Tibial artery (tissue), 4 donors: ENCODE data around the gene ALDH1L1.

Source experiments
- DNase-seq, 2 donors: peaks; one replicate each; pipeline ENCODE4 v3.0.0-alpha.2; 2019
- H3K27ac ChIP-seq, 2 donors: fragments of 200-600 bp; sonication (generic) in 1 of 2; 1 replicate in 1 of 2; 2 replicates in 1 of 2; pipeline ENCODE4 v1.5.1; 2018 to 2019; ENCODE audit warnings: mild to moderate bottlenecking in 1 of 2
- H3K27me3 ChIP-seq, 2 donors: fragments of 200-600 bp; sonication (generic) in 1 of 2; one replicate each; pipeline versions ENCODE4 v1.5.1 to v1.6.0; 2016 to 2019
- H3K36me3 ChIP-seq, 3 donors: fragments of 200-600 bp; sonication (generic) in 2 of 3; one replicate each; pipeline ENCODE4 v1.5.1; 2016 to 2019; ENCODE audit warnings: mild to moderate bottlenecking in 2 of 3
- H3K4me1 ChIP-seq, 4 donors: fragments of 200-600 bp; sonication (generic) in 2 of 4; 1 replicate in 3 of 4; 2 replicates in 1 of 4; pipeline ENCODE4 v1.5.1; 2016 to 2019
- H3K4me3 ChIP-seq, 2 donors: fragments of 200-600 bp; sonication (generic) in 1 of 2; 1 replicate in 1 of 2; 2 replicates in 1 of 2; pipeline ENCODE4 v1.5.1; 2018 to 2019; ENCODE audit warnings: mild to moderate bottlenecking in 2 of 2
- H3K9me3 ChIP-seq, 3 donors: fragments of 200-600 bp; sonication (generic) in 1 of 3; one replicate each; pipeline ENCODE4 v1.5.1; 2016 to 2019
- intact Hi-C: fragments of 100-400 bp; cut with DNase I; formaldehyde crosslinking; loops from one replicate; pipeline ENCODE4 v1.15.0; 2023; ENCODE audit warnings: low total_unique reads
- TF ChIP-seq, protein P1 (sequence below), 2 experiments: fragments of 200-600 bp in 1 of 2; fragments of 450-650 bp in 1 of 2; IDR thresholded peaks; one replicate each; pipeline ENCODE4 v1.5.1; 2017 to 2019; ENCODE audit warnings: antibody characterized with exemption in 2 of 2, mild to moderate bottlenecking in 1 of 2, moderate library complexity in 1 of 2

ALDH1L1 gene

GRCh38 chr3:126154391-126155279, 25.8 kb downstream of the ALDH1L1 start:
- intact Hi-C loops, result no loop called here
- peaks cover 0 to 69% (median 0%) of the 10 kb centered on the region in 3 donors for H3K36me3 ChIP-seq
- TF ChIP-seq, protein P1, sequence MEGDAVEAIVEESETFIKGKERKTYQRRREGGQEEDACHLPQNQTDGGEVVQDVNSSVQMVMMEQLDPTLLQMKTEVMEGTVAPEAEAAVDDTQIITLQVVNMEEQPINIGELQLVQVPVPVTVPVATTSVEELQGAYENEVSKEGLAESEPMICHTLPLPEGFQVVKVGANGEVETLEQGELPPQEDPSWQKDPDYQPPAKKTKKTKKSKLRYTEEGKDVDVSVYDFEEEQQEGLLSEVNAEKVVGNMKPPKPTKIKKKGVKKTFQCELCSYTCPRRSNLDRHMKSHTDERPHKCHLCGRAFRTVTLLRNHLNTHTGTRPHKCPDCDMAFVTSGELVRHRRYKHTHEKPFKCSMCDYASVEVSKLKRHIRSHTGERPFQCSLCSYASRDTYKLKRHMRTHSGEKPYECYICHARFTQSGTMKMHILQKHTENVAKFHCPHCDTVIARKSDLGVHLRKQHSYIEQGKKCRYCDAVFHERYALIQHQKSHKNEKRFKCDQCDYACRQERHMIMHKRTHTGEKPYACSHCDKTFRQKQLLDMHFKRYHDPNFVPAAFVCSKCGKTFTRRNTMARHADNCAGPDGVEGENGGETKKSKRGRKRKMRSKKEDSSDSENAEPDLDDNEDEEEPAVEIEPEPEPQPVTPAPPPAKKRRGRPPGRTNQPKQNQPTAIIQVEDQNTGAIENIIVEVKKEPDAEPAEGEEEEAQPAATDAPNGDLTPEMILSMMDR (IDR thresholded peaks at IDR 0.05), result no peak
- H3K4me1 ChIP-seq, result no peaks in the 10 kb centered on the region
- DNase-seq, result no peak
- H3K27ac ChIP-seq, result no peak overlapping the region
- no peak overlapping the region for H3K4me3 ChIP-seq
- H3K27me3 ChIP-seq, result no peaks in the 10 kb centered on the region
- H3K9me3 ChIP-seq, result no peaks in the 10 kb centered on the region

DNA sequence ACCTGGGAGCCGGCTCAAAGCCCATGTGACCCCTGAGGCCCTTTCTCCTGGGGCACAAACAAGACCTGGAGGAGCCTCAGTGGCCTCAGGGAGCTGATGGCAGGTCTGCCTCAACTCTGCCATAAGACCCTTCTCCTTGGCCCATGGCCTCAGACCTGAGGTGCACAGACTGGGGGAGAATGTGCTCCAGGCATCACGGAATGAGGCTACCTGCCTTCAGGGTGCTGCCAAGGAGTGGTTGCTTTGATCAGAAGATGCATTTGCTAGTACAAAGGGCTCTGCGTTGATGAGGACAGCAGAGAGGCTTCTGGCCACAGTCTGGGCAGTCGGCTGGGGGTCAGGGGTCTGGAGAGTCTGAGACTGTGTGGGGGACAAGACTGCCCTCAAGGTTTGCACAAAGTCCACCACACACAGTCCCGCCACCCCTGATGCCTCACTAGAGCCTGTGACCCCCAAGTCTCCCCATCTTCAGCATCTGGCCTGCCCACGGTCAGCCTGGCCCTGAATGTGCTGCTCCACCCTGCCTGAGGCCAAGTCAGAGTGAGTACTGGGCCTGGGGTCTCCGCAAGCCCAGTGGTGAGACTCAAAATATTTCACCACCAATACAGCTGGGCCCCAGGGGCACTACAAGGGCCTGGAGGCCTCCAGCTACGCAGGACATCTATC, 26.6 kb downstream of the ALDH1L1 start:
- Histone ChIP-seq H3K9me3 (no peaks in the 10 kb centered on the region), H3K27ac (no peak overlapping the region), H3K27me3 (no peaks in the 10 kb centered on the region), H3K4me1 (no peaks in the 10 kb centered on the region), H3K4me3 (no peak overlapping the region), H3K36me3 (peaks cover 0 to 61% (median 0%) of the 10 kb centered on the region in 3 donors)
- DNase-seq, result no peak
- TF ChIP-seq, protein P1 (IDR thresholded peaks at IDR 0.05), result no peak
- intact Hi-C loops, result no loop called here

- H3K4me1 ChIP-seq, result no peaks in the 10 kb centered on the region
- TF ChIP-seq, protein P1 (IDR thresholded peaks at IDR 0.05), result no peak
- H3K36me3 ChIP-seq, result peaks cover 0 to 61% (median 0%) of the 10 kb centered on the region in 3 donors
- H3K27me3 ChIP-seq, result no peaks in the 10 kb centered on the region
- no peak overlapping the region for H3K4me3 ChIP-seq
- H3K27ac ChIP-seq, result no peak overlapping the region
- no peaks in the 10 kb centered on the region for H3K9me3 ChIP-seq
- intact Hi-C loops, result no loop called here
- DNase-seq, result no peak
Observed at GRCh38 chr3:126152901-126153694, 27.3 kb downstream of the ALDH1L1 start.

DNA sequence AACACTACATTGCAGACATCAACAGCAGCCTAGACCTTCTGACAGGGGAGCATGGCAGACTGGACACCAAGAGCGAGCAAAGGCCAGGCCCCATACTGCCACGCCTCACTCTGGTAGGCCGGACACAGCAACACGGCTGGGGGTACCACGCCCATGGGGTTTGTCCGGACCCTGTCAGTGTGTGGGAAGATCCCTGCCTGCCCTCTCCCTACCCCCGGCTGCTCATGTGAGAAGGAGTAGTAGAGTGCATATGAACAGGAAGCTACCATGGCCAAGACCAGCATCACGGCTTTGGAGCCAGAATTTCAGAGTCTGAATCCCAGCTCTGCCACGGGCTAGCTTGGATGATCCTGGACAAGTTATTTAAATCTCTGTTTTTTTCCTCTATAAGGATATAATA, 27.9 kb downstream of the ALDH1L1 start:
- intact Hi-C loops, result no loop called here
- TF ChIP-seq, protein P1 (IDR thresholded peaks at IDR 0.05), result no peak
- H3K9me3 ChIP-seq, result no peaks in the 10 kb centered on the region
- no peak for DNase-seq
- no peak overlapping the region for H3K27ac ChIP-seq
- no peak overlapping the region for H3K4me3 ChIP-seq
- H3K36me3 ChIP-seq, result peaks cover 0 to 63% (median 0%) of the 10 kb centered on the region in 3 donors
- no peaks in the 10 kb centered on the region for H3K4me1 ChIP-seq
- no peaks in the 10 kb centered on the region for H3K27me3 ChIP-seq

GRCh38 chr3:126151562-126152302, 28.7 kb downstream of the ALDH1L1 start:
- TF ChIP-seq, protein P1 (IDR thresholded peaks at IDR 0.05), result no peak
- Histone ChIP-seq H3K9me3 (no peaks in the 10 kb centered on the region), H3K27ac (no peak overlapping the region), H3K4me1 (no peaks in the 10 kb centered on the region), H3K36me3 (peaks cover 0 to 64% (median 0%) of the 10 kb centered on the region in 3 donors), H3K4me3 (no peak overlapping the region), H3K27me3 (no peaks in the 10 kb centered on the region)
- DNase-seq, result no peak
- intact Hi-C loops, result no loop called here
